GM12878 (cell line): Measurements from ENCODE around the gene FLAD1. TPM values are rescaled to one million over a fixed set of nuclear protein-coding genes. Genes with fewer than 3 reads are reported as not detected.

ENCODE experiments used
- CBX5 ChIP-seq: sonication (generic); IDR thresholded peaks from 2 replicates; pipeline ENCODE4 v1.6.1; 2016; ENCODE audit warnings: low read depth, moderate library complexity, mild to moderate bottlenecking, inconsistent platforms
- EZH2 ChIP-seq: IDR thresholded peaks from 2 replicates; pipeline ENCODE4 v1.6.1; 2012; ENCODE audit warnings: low read depth, mild to moderate bottlenecking, control low read depth, inconsistent platforms, low read length, borderline replicate concordance; ENCODE audit not compliant: control insufficient read depth
- HDAC6 ChIP-seq: fragments of 200-600 bp; sonication (generic); IDR thresholded peaks from one replicate; pipeline ENCODE4 v1.8.0; 2017; ENCODE audit warnings: antibody characterized with exemption; ENCODE audit not compliant: unreplicated experiment
- IKZF1 ChIP-seq: fragments of 450-650 bp; conservative IDR thresholded peaks from 2 replicates; pipeline ENCODE4 v1.6.1; 2017; ENCODE audit warnings: antibody characterized with exemption, mild to moderate bottlenecking
- KAT2A ChIP-seq: conservative IDR thresholded peaks from 2 replicates; pipeline ENCODE4 v1.6.1; 2011; ENCODE audit warnings: low read depth, low read length; ENCODE audit not compliant: control insufficient read depth
- POLR2AphosphoS2 ChIP-seq: IDR thresholded peaks from 2 replicates; pipeline ENCODE4 v1.6.1; 2011; ENCODE audit warnings: low read depth, mild to moderate bottlenecking, low read length, improper control_type of control experiment, moderate library complexity
- TAF1 ChIP-seq: IDR thresholded peaks from 2 replicates; pipeline ENCODE4 v1.6.1; 2011; ENCODE audit warnings: mild to moderate bottlenecking, low read depth, low read length, borderline replicate concordance
- ZBED1 ChIP-seq: IDR thresholded peaks from 2 replicates; pipeline ENCODE4 v1.6.1; 2016; ENCODE audit warnings: borderline replicate concordance
- polyA plus RNA-seq, 11 experiments: library from polyadenylated mRNA; depleted of rRNA in 4 of 11; unstranded in 6 of 11; stranded (reverse) in 5 of 11; fragments of >200 nt; fragmentation: Nextera tagmentation in 4 of 11; fragmentation: Illumina TruSeq in 1 of 11; extraction: Ambion mirVana in 4 of 11; extraction: Trizol in 1 of 11; gene quantifications; 1 replicate in 1 of 11; 2 replicates in 10 of 11; pipeline versions ENCODE4 v1.2.1 to v1.2.3, GENCODE V29; 2011 to 2016; ENCODE audit warnings: inconsistent platforms in 2 of 11, missing spikeins in 2 of 11, low read depth in 1 of 11
- total RNA-seq, 4 experiments: library from RNA; depleted of rRNA in 3 of 4; stranded (reverse); fragments of >200 nt in 3 of 4; fragmentation: Illumina TruSeq in 1 of 4; extraction: Trizol in 1 of 4; gene quantifications; 2 replicates each; pipeline versions ENCODE4 v1.2.1 to v1.2.3, GENCODE V29; 2013 to 2021
- TF ChIP-seq, protein P1 (sequence below): fragments of 450-650 bp; IDR thresholded peaks from 2 replicates; pipeline ENCODE4 v1.6.1; 2018; ENCODE audit warnings: borderline replicate concordance, mild to moderate bottlenecking; ENCODE audit not compliant: partially characterized antibody
- TF ChIP-seq, protein P2 (sequence below): fragments of 450-650 bp; formaldehyde crosslinking; IDR thresholded peaks from 2 replicates; pipeline ENCODE4 v1.5.0; 2022; ENCODE audit warnings: mild to moderate bottlenecking, missing genetic modification characterization
- TF ChIP-seq, protein P3 (sequence below): fragments of 450-650 bp; IDR thresholded peaks from 2 replicates; pipeline ENCODE4 v1.6.1; 2017; ENCODE audit warnings: low read depth, mild to moderate bottlenecking, moderate library complexity
- TF ChIP-seq, protein P4 (sequence below): fragments of 450-650 bp; IDR thresholded peaks from 2 replicates; pipeline ENCODE4 v1.6.1; 2016; ENCODE audit warnings: mild to moderate bottlenecking
- TF ChIP-seq, protein P5 (sequence below): fragments of 450-650 bp; IDR thresholded peaks from 2 replicates; pipeline ENCODE4 v1.6.1; 2016; ENCODE audit warnings: mild to moderate bottlenecking
- TF ChIP-seq, protein P6 (sequence below): fragments of 450-650 bp; conservative IDR thresholded peaks from 2 replicates; pipeline ENCODE4 v1.6.1; 2017; ENCODE audit warnings: mild to moderate bottlenecking, moderate library complexity

FLAD1 gene
- total and polyA plus RNA-seq, 10 of the 15 experiments (the other 5 are each of a cell fraction or from before 2014, with no cell fraction given), result 22.9 to 93.4 (median 56.6) TPM

DNA sequence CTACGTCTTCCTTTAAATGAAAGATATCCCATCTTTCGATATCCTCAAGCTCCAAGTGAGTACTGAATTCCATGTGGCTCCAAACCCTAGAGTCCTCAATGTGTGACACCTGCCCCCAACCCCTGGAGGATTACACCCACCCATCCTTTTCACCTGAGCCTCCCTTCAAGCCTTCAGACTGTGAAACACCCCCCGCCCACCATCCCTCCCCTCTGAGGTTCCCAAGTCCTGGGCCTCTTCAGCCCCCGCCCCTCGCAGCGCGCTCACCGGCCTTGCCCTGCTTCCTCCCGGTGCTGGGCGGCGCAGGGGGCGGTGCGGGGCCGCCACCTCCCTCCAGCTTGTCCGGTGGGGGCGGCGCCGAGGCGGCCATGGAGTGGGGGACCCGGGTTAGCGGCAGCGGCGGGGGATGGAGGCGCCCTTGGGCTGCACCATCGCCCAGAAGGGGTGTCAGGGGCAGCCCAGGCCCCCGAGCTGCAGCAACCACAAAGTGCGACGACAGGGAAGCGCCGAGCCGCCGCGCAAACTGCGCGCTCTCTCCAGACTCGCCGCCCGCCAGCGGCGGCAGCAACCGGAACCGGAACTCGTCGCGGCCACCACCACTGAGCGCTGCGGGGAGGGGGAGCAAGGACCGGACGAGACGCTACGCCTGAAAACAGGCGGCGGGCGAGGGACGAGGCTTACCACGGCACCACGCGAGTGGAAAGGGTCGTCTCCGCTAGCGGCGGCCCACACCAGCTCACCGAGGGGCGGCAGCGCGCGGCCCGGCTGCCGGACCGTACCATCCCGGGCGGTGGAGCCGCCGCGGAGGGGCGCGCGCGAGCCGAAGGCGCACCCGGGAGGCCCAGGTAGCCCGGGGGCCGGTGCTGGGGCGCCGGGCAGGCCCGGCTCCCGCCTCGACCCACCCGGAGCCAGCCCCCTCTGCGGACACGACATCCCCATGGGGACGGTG lies 21.7 kb upstream of the FLAD1 start, which contains the start of gene PYGO2 (continued):
- TF ChIP-seq, protein P1, sequence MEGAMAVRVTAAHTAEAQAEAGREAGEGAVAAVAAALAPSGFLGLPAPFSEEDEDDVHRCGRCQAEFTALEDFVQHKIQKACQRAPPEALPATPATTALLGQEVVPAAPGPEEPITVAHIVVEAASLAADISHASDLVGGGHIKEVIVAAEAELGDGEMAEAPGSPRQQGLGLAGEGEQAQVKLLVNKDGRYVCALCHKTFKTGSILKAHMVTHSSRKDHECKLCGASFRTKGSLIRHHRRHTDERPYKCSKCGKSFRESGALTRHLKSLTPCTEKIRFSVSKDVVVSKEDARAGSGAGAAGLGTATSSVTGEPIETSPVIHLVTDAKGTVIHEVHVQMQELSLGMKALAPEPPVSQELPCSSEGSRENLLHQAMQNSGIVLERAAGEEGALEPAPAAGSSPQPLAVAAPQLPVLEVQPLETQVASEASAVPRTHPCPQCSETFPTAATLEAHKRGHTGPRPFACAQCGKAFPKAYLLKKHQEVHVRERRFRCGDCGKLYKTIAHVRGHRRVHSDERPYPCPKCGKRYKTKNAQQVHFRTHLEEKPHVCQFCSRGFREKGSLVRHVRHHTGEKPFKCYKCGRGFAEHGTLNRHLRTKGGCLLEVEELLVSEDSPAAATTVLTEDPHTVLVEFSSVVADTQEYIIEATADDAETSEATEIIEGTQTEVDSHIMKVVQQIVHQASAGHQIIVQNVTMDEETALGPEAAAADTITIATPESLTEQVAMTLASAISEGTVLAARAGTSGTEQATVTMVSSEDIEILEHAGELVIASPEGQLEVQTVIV, result peak; percentile 54
- TF ChIP-seq, protein P2, sequence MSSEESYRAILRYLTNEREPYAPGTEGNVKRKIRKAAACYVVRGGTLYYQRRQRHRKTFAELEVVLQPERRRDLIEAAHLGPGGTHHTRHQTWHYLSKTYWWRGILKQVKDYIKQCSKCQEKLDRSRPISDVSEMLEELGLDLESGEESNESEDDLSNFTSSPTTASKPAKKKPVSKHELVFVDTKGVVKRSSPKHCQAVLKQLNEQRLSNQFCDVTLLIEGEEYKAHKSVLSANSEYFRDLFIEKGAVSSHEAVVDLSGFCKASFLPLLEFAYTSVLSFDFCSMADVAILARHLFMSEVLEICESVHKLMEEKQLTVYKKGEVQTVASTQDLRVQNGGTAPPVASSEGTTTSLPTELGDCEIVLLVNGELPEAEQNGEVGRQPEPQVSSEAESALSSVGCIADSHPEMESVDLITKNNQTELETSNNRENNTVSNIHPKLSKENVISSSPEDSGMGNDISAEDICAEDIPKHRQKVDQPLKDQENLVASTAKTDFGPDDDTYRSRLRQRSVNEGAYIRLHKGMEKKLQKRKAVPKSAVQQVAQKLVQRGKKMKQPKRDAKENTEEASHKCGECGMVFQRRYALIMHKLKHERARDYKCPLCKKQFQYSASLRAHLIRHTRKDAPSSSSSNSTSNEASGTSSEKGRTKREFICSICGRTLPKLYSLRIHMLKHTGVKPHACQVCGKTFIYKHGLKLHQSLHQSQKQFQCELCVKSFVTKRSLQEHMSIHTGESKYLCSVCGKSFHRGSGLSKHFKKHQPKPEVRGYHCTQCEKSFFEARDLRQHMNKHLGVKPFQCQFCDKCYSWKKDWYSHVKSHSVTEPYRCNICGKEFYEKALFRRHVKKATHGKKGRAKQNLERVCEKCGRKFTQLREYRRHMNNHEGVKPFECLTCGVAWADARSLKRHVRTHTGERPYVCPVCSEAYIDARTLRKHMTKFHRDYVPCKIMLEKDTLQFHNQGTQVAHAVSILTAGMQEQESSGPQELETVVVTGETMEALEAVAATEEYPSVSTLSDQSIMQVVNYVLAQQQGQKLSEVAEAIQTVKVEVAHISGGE (CRISPR knock-in tag), result peak; percentile 42; the same call in 1 of the 2 replicates
- TF ChIP-seq CBX5, result no peak
- TF ChIP-seq EZH2, result no peak
- TF ChIP-seq, protein P3, sequence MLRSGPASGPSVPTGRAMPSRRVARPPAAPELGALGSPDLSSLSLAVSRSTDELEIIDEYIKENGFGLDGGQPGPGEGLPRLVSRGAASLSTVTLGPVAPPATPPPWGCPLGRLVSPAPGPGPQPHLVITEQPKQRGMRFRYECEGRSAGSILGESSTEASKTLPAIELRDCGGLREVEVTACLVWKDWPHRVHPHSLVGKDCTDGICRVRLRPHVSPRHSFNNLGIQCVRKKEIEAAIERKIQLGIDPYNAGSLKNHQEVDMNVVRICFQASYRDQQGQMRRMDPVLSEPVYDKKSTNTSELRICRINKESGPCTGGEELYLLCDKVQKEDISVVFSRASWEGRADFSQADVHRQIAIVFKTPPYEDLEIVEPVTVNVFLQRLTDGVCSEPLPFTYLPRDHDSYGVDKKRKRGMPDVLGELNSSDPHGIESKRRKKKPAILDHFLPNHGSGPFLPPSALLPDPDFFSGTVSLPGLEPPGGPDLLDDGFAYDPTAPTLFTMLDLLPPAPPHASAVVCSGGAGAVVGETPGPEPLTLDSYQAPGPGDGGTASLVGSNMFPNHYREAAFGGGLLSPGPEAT, result no peak
- no peak for TF ChIP-seq HDAC6
- peak; percentile 86 for TF ChIP-seq IKZF1
- TF ChIP-seq ZBED1, result no peak
- TF ChIP-seq, protein P4, sequence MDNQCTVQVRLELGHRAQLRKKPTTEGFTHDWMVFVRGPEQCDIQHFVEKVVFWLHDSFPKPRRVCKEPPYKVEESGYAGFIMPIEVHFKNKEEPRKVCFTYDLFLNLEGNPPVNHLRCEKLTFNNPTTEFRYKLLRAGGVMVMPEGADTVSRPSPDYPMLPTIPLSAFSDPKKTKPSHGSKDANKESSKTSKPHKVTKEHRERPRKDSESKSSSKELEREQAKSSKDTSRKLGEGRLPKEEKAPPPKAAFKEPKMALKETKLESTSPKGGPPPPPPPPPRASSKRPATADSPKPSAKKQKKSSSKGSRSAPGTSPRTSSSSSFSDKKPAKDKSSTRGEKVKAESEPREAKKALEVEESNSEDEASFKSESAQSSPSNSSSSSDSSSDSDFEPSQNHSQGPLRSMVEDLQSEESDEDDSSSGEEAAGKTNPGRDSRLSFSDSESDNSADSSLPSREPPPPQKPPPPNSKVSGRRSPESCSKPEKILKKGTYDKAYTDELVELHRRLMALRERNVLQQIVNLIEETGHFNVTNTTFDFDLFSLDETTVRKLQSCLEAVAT, result no peak
- TF ChIP-seq, protein P5, sequence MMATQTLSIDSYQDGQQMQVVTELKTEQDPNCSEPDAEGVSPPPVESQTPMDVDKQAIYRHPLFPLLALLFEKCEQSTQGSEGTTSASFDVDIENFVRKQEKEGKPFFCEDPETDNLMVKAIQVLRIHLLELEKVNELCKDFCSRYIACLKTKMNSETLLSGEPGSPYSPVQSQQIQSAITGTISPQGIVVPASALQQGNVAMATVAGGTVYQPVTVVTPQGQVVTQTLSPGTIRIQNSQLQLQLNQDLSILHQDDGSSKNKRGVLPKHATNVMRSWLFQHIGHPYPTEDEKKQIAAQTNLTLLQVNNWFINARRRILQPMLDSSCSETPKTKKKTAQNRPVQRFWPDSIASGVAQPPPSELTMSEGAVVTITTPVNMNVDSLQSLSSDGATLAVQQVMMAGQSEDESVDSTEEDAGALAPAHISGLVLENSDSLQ, result no peak
- peak; percentile 94; the same call in 1 of the 2 replicates for TF ChIP-seq POLR2AphosphoS2
- TF ChIP-seq TAF1, result peak; percentile 74
- TF ChIP-seq KAT2A, result no peak
- TF ChIP-seq, protein P6, sequence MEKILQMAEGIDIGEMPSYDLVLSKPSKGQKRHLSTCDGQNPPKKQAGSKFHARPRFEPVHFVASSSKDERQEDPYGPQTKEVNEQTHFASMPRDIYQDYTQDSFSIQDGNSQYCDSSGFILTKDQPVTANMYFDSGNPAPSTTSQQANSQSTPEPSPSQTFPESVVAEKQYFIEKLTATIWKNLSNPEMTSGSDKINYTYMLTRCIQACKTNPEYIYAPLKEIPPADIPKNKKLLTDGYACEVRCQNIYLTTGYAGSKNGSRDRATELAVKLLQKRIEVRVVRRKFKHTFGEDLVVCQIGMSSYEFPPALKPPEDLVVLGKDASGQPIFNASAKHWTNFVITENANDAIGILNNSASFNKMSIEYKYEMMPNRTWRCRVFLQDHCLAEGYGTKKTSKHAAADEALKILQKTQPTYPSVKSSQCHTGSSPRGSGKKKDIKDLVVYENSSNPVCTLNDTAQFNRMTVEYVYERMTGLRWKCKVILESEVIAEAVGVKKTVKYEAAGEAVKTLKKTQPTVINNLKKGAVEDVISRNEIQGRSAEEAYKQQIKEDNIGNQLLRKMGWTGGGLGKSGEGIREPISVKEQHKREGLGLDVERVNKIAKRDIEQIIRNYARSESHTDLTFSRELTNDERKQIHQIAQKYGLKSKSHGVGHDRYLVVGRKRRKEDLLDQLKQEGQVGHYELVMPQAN, result peak; percentile 79
